Stromal cell of bone marrow (primary cell): ENCODE measurements around the gene VAPA.
"Not testable (repeated sequence)": the region's sequence is repeated elsewhere in the genome, so short reads cannot be mapped to it uniquely, and the experiment has no call there.

Experiments
- DNase-seq: peaks from one replicate; pipeline ENCODE4 v3.0.0-alpha.2; 2012; ENCODE audit warnings: low read depth

Gene VAPA

DNA sequence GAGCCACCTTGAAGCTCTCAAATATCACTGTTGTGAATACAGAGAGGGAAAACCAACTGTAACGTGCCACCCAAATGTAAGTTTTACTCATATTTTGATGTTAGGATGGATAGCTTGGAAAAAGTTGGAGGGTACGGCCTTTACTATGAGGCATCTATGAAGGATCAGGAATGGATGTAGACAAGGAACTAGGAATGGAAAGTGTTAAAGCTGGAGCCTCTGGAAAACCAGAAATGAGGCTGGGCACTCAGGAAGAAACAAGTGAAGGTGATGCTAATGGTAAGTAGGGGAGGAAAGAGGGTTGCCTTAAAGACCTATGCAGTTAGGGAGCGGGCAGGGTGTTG, 27.8 kb upstream of the VAPA start:
- DNase-seq, result no peak

DNA sequence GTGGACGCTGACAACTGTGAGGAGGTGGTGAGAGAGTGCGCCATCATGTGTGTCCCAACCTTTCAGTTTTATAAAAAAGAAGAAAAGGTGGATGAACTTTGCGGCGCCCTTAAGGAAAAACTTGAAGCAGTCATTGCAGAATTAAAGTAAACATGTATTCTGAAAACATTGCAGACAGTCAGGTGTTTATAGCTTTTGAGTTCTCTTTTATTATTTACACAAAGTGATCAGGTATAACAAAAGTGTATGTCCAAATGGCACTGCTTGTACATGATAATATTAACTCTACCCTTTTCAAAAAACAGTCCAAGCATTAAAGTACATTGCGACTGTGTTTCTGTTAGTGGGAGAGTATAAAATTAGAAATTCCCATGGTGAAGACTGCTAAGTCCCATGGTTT, 25.8 kb upstream of the VAPA start:
- no peak for DNase-seq

DNA sequence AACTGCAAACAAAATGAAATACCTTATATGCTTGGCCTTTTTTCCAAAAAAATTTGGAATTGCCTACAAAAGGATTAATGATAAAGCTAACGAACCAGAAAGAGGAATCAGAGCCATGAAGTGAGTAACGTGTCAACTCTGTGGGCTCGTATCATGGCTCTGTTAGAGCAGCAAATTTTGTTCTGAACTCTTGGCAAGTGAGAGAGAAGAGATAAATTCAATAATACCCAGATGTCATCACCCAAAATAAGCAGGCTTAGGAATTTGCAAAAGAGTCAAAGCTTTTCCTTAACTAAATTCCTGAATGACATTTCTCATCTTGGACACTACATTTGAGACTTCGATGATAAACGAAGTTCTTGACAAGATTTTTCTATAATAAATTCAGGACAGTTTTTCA, 23.6 kb upstream of the VAPA start:
- no peak for DNase-seq

DNA sequence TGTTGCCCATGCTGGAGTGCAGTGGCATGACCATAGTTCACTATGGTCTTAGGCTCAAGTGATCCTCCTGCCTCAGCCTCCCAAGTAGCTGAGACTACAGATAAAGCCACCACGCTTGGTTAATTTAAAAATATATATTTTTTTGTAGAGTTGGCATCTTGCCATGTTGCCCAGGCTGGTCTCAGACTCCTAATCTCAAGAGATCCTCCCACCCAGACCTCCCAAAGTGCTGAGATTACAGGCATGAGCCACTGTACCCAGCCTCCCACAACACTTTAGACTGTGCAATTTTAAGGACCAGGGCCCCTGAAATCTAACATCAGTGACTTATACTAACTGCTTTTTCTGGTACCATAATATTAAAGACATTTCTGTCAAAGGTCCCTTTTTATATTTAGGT, 22.9 kb upstream of the VAPA start:
- DNase-seq, result no peak

DNA sequence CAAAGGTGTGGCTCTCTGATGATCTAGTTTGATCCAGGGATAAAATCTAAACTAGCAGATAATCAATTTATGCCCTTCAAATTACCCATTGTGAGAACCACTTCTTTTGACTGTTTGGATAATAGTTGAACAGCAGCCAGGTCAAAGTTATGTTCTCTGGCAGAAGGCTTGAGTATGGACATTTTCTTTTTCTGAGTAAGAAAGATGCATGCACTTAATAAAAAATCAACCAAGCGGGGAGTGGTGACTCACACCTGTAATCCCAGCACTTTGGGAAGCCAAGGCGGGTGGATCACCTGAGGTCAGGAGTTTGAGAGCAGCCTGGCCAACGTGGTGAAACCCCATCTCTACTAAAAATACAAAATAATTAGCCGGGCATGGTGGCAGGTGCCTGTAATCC, 22.3 kb upstream of the VAPA start:
- not testable (repeated sequence) for DNase-seq

DNA sequence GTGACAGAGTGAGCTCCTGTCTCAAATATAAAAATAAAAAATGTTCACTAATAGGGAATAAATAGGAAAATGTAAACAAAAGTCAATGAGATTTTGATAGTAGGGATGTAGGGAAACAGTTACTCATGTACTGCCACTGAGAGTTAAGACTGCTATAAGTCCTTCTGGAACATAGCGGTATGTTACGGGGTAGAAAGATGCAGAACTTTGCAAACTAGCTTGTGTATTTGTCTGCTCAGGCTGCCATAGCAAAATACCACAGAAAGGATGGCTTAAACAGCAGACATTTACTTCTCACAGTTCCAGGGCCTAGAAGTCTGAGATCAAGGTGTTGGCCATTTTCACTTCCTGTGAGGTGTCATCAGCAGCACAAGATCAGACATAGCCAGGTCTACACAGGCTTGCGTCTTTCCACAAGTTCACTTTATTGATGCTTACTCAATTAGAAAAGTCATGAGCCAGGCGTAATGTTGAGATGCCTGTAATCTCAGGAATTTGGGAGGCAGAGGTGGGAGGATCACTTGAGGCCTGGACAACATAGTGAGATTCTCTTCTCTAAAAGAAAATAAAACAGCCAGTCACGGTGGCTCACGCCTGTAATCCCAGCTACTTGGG, 19.3 kb upstream of the VAPA start:
- no peak for DNase-seq

DNA sequence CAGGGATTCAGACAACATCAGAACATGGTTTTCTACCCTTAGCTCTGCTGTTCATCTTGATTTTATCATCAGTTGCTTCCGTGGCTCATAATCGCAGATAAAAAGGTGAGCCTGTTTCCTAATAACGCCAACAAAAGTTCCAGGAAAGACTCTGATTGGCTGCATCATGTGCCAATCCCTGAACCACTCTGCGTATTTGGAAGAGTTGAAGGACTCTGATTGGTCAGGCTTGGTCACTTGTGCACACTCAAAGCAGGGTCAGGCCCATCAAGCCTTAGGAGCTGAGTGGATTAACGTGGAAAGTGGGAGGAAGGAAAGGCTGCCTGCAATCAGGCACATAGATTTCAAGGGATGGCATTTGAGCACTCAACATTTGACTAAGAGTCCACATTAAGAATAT, 16.7 kb upstream of the VAPA start:
- DNase-seq, result no peak

DNA sequence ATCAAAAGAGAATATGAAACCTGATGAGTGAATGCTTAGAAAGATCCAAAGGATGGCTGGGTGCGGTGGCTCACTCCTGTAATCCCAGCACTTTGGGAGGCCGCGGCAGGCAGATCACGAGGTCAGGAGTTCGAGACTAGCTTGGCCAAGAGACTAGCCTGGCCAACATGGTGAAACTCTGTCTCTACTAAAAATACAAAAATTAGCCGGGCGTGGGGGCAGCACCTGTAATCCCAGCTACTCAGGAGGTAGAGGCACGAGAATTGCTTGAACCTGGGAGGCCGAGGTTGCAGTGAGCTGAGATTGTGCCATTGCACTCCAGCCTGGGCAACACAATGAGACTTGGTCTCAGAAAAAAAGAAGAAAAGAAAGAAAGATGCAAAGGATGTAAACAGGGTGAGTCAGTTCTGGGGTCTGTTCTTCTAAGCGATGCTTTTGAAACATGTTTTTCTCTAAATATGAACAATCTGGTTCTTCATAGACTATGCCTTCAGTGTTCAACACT, 16.0 kb upstream of the VAPA start:
- not testable (repeated sequence) for DNase-seq

DNA sequence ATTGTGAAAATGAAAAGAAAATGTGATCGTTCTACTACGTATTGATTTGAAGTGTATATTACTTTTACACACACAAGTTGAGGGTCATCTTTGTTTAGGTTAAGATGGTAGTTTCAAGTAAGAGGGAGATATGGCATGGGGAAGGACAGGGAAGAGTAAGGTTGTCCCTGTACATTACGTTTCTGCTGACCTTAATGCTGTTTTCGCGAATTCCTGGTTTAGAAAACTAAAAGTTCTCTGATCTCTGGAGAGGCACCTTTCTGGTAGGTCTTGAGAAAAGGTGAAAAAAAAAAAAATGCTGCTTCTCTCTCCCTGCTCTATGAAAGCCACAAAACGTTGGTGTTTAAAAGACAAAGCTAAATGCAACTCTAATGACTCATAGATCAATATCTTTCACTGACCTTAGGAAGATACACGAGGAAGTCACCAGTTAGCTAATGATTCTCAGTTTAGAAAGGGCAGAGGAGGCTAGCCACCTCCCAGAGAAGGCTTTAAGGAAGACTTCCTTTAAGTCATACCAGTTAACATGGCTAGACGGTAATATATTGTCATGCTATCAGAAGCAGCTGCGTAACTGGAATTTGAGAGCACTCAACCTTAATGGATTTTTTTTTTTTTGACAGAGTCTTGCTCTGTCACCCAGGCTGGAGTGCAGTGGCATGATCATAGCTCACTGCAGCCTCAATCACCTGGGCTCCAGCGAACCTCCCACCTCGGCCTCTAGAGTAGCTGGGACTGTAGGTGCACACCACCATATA, 14.8 kb upstream of the VAPA start:
- DNase-seq, result no peak

DNA sequence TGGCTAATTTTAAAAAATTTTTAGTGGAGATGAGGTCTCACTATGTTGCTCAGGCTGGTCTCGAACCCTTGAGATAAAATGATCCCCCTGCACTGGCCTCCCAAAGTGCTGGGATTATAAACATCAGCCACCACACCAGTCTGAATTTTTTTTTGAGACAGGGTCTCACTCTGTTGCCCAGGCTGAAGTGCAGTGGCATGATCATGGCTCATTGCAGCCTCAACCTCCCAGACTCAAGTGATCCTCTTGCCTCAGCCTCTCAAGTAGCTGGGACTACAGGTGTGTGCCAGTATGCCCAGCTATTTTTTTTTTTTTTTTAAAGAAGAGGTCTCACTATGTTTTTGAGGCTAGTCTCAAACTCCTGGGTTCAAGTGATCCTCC, 14.3 kb upstream of the VAPA start:
- not testable (repeated sequence) for DNase-seq

DNA sequence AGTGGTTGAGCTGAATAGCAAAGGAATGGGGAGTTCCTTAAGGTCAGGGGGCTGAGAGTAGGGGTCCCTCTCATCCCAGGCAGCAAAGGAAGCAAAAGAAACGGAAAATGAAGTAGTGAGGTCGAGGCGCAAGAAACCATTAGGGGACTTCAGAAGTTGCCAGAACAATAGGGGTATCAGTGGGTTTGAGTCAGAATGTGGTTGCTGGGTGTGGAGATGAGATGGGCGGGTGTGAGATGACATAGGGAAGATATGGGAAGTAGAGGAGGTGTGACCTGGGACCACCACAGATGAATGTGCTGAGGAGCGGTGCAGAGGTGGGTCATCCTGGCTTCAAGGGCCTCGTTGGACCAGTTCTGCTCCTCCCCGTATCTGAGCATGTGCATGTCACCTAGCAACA, 13.1 kb upstream of the VAPA start:
- no peak for DNase-seq

DNA sequence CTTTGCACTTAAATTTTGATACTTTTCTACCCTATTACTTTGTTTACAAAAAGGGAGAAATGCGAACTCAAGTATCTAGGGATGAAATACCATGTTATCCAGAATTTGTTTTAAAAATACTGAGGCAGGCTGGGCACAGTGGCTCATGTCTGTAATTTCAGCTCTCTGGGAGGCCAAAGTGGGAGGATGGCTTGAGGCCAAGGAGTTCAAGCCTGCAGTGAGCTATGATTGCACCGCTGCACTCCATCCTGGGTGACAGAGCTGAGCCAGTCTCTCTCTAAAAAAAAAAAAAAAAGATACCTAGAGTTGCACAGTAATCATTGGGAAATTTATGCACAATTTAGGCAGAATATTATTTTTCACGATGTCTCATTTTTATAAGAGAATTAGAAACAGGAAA, 12.4 kb upstream of the VAPA start:
- no peak for DNase-seq

DNA sequence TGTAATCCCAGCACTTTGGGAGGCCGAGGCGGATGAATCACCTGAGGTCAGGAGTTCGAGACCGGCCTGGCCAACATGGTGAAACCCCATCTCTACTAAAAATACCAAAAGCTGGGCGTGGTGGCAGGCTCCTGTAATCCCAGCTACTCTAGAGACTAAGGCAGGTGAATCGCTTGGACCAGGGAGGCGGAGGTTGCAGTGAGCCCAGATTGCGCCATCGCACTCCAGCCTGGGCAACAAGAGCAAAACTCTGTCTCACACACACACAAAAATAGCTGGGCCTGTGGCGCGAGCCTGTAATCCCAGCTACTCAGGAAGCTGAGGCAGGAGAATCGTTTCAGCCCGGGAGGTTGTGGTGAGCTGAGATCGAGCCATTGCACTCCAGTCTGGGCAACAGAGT, 11.6 kb upstream of the VAPA start:
- DNase-seq, result not testable (repeated sequence)

DNA sequence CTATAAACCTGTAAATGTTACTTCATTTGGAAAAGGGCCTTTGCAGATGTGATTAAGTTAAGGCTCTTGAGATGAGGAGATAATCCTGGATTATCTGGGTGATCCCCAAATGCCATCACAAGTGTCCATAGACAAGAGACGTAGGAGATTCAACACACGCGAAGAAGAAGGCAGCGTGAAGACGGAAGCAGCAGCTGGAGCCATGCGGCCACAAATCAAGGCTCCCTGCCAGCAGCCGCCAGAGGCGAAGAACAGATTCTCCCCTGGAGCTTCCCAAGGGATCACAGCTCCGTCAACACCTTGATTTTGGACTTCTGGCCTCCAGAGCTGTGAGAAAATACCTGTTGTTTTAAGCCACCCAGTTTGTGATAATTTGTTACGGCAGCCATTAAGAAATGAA, 11.0 kb upstream of the VAPA start:
- no peak for DNase-seq

DNA sequence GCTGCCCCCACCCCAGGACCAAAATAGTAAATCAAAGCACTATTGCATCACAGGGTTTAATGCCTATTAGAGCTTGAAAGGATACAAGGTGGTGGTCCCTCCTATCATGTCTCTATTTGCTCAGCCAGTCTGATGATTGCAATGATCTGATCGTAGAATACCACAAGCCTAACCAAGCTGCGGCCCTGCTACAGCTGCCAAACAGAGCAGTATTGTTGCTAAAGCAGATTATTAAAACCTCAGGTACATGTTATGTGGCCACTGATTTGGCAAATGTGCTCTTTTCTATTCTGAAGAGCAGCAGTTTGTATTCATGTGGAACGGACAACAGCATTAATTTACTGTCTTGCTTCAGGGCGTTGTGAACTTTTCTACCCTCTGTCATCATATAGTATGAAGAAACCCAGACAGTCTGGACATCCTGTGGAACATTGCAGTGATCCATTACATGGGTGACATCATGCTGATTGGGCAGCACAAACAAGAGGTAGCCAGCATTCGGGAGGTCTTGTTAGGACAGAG, 8.4 kb upstream of the VAPA start:
- no peak for DNase-seq

DNA sequence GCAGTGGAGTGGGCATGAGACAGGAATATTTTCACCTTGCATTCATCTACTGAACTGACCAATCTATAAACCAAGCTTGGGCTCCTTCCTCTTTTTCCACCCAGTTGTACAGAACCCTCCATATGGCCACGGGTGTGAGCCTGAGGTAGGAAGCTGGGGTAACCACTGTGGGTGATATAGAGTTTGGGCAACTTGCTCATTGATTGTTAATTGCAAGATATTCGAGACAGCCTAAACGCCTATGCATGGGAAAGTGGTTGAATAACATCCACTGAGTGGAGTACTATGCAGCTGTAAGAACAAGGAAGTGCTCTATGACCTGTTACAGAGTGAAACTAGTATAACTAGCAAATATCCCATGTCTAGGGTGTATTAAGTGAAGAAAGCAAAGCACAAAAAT, 7.3 kb upstream of the VAPA start:
- no peak for DNase-seq

DNA sequence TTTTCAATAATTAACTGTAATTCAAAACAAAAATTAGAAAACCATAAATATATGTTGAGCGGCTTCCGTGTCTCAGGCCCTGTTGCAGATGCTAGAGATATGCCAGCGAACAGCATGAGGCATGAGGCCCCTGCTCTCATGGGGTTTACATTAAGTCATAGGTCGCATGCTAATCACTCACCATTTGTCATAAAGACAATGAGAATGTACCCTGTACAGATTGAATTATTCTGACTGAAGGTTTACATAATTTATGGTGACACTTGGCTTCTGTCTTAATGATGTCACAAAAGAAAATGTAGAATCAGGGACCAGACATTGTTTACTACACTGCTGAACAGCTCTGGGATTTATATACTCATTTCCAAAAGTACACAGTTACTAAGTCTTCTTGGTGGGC, 5.9 kb upstream of the VAPA start:
- DNase-seq, result no peak

DNA sequence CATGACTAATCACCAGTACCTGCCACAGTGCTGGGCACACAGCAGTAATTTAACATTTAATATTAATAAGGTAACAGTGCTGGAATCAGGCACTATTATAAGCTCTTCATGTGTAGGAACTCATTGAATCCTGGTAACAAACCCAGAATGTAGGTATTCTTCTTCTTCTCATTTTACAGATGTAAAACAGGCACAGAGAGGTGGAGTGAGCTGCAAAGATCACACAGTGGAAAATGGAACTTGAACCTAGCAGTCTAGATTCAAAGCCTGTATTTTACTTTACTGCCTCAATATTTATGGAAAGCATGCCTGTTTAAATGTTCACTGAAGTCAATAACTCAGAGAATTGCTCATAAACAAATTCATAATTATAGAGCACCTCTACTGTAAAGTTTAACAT, 3.7 kb upstream of the VAPA start:
- no peak for DNase-seq

DNA sequence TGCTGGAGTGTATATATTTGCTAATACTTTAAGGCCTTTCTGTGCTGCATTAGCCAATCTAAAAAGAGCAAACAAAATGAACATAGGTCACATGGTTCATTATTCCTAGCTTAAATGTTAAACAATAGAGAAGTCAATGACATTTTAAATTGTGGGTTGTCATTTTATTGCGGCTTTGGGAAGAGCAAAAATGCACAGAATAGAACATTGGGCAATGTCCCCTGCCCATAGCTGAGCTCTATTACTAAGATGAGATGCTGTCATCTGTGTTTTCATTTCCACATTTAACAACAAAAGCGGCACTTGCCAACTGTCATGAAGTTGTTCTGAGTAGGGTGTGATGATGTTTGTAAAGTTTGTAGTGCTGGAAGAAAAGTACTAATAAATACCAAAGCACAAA, 3.2 kb upstream of the VAPA start:
- DNase-seq, result no peak

DNA sequence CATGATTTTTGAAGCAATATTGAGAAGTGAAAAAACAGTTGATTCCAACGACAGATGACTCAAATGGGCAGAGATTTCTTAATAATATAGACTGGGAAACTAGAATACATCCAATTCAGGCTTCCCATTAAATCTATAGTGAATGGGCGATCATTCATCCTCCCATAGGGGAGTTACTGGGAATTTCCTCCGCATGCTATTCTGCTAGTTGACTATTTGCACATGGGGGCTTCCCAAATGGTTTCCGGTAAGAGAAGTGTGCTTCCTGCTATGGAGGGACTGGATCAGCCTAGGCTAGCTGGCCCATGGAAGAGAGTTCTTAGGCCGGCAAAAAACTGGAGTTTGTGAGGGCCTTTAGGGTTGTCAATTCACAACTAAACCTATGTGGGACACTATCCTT, 2.6 kb upstream of the VAPA start:
- DNase-seq, result no peak

DNA sequence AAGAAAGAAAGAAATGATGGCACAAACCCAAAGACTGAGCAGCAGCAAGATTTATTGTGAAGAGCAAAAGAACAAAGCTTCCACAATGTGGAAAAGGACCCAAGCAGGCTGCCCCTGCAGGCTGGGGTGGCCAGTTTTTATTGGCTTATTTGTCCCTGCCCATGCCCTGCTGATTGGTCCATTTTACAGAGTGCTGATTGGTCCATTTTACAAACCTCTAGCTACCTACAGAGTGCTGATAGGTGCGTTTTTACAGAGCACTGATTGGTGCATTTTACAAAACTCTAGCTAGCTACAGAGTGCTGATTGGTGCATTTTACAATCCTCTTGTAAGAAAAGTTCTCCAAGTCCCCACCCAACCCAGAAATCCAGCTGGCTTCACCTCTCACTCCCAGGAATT, 1.5 kb upstream of the VAPA start:
- not testable (repeated sequence) for DNase-seq

DNA sequence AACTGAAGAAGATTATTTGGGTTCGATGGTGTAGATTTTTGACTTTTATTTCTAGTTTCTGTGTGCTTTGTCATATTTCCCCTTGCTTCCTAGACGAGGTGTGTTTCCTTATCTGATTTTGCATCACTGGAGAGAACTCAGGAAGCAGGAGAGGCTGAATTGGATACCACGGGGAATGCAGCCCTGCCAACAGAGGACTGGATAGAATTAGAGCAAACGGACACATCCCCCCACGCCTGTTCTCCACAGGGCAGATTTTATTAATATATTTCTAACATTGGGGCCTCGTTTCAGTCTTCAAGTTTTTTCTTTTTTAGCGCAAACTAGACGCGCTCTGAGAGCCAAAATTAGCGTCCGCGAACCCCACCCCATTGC, 678 bp upstream of the VAPA start:
- DNase-seq, result no peak

DNA sequence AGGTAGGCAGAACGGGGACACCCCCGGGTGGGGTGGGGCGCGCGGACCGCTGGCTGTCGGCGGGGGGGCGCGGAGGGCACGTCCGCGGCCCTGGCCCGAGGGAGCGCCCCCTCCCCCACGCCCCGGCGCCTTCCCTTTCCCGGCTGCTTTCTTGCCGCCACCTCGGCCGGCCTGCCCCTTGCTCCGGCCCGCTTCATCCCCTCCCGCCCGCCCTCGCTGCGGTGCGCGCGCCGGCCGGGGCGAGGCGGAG, 443 bp downstream of the VAPA start:
- no peak for DNase-seq

DNA sequence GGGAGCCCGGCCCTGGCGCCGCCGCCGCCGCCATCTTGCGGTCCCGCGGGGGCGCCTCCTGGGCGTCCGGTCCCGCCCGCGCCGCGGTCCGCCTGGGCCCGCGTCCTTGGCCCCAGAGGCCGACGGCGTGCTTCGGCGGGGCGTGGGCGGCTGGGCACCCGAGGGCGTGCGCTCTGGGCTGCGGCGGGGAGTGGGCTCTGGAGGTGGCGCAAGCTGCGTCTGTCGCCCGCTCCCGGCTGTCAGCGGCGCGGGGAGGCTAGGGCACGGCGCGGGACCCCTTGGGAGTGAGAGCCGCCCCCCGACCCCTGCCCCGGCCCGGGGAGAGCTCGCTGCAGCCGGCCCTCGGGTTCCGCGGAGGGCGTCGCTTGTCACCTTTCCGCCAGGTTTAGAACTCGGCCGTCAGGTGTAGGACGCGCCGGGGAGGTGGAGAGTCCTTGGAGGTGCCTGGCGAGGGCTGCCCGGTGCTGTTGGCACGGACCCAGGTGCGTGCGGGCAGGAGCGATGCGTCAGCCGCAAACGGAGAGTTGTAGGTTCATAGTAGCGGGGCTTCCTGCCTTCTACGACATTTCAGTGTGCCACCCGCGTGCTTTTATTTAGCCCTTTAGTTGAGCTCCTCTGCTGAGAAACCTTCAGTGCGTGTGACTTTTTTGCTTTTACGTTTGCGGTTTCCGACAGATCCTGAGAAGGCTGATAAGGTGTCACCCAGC, 921 bp downstream of the VAPA start:
- peak; percentile 46 for DNase-seq
